Tibial nerve (tissue), 3 donors: ENCODE measurements around the gene SLC2A9.

ENCODE experiments used
- POLR2A ChIP-seq, 2 donors: fragments of 450-650 bp; IDR thresholded peaks; one replicate each; pipeline ENCODE4 v1.6.1; 2017; ENCODE audit warnings: antibody characterized with exemption in 2 of 2, mild to moderate bottlenecking in 2 of 2, moderate library complexity in 2 of 2
- TF ChIP-seq, protein P1 (sequence below), 5 experiments: fragments of 200-600 bp in 3 of 5; fragments of 450-650 bp in 2 of 5; sonication (generic) in 3 of 5; IDR thresholded peaks; one replicate each; pipeline ENCODE4 v1.5.1; 2016 to 2019; ENCODE audit warnings: antibody characterized with exemption in 5 of 5, mild to moderate bottlenecking in 3 of 5, moderate library complexity in 2 of 5

DNA sequence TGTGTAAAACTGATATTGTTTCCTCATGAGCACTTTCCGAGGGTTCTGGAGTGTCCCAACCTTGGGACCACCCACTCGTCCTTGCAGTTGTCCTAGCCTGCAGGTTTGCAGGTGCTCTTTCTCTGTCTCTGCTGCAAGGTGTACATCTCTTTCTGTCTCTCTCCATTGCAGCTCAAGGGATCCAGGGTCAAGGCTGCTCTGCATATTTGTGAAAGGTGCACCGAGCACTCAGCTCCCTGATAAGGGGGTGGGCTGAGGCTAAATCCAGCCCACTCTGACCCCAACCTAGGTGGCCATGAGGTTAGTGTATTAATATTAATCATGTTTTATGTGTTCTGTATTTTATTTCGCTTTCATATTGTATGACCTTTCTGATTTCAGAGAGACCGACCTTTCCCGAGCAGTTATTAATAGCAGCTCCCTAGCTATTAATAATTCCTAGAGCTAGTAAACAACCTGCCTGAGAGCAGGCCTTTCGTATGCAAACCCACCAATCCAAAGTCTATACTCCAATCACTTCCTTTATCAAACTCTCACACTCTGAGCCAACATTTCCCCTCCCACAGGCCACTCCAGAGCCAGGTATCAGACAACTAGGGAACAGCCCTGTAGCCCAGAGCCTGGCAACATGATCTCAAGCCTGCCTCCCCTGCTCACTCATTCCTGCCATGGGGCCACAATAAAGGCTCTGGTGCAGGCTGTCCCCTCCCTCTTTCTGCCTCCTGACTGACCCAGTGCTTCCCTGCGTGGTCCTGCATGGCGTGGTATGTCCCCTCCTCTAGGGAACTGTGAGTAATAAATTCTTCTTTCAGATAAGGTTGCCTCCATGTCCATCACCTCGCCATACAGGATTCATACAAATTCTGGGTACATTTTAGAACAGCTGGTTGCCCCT lies 73.9 kb downstream of the SLC2A9 start:
- TF ChIP-seq, protein P1, sequence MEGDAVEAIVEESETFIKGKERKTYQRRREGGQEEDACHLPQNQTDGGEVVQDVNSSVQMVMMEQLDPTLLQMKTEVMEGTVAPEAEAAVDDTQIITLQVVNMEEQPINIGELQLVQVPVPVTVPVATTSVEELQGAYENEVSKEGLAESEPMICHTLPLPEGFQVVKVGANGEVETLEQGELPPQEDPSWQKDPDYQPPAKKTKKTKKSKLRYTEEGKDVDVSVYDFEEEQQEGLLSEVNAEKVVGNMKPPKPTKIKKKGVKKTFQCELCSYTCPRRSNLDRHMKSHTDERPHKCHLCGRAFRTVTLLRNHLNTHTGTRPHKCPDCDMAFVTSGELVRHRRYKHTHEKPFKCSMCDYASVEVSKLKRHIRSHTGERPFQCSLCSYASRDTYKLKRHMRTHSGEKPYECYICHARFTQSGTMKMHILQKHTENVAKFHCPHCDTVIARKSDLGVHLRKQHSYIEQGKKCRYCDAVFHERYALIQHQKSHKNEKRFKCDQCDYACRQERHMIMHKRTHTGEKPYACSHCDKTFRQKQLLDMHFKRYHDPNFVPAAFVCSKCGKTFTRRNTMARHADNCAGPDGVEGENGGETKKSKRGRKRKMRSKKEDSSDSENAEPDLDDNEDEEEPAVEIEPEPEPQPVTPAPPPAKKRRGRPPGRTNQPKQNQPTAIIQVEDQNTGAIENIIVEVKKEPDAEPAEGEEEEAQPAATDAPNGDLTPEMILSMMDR (IDR thresholded peaks at IDR 0.05), result no peak
- no peak for TF ChIP-seq POLR2A (IDR thresholded peaks at IDR 0.05)
